ENCODE measurements around the gene CD58. TPM values are rescaled to one million over a fixed set of nuclear protein-coding genes. Genes with fewer than 3 reads are reported as not detected.
A peak's percentile ranks its signal among the peaks of the same experiment; 100 is the strongest.

Gene CD58
- total RNA-seq, 1 experiment from 2014 or later, result 5.3 TPM

GRCh38 chr1:116485071-116485735 is 85.6 kb downstream of the CD58 start:
- Mint-ChIP-seq H3K27ac (no peak overlapping the region), H3K36me3 (no peaks in the 10 kb centered on the region), H3K27me3 (ENCODE audit: low read depth) (no peaks in the 10 kb centered on the region), H3K9me3 (no peaks in the 10 kb centered on the region), H3K4me1 (peaks cover 11% of the 10 kb centered on the region), H3K4me3 (no peak overlapping the region)
- CTCF ChIA-PET, result interaction anchor here (0.6 to 6.0 kb wide), 95 partner anchors 8 to 778 kb away, joined by 3 to 196 read pairs (median 5); partner anchors contain the start of gene IGSF3
- DNase-seq (ENCODE audit: low spot score), result peak; percentile 94
- POLR2A ChIA-PET, result interaction anchor here (0.6 to 1.8 kb wide), 4 partner anchors 12 to 346 kb away, joined by 3 to 10 read pairs (median 4); partner anchors contain the start of gene ATP1A1
- peak; percentile 97 for ATAC-seq
- TF ChIP-seq TCF7 (CRISPR knock-in tag; IDR thresholded peaks at IDR 0.05; ENCODE audit: low read depth) (no peak), CTCF (IDR thresholded peaks at IDR 0.05) (peak; percentile 81)

GRCh38 chr1:116483481-116484309 is 87.1 kb downstream of the CD58 start:
- POLR2A ChIA-PET, result no interaction called here

GRCh38 chr1:116482490-116482889 is 88.3 kb downstream of the CD58 start:
- no peaks in the 10 kb centered on the region for H3K9me3 Mint-ChIP-seq
- no peak overlapping the region for H3K4me3 Mint-ChIP-seq
- ChIA-PET CTCF (interaction anchor here (0.9 to 2.1 kb wide), 3 partner anchors 17 to 343 kb away, joined by 3 to 15 read pairs (median 7); no protein-coding TSS in a partner anchor), POLR2A (no interaction called here)
- DNase-seq (ENCODE audit: low spot score), result no peak
- no peak overlapping the region for H3K27ac Mint-ChIP-seq
- TF ChIP-seq TEAD4 (CRISPR knock-in tag; IDR thresholded peaks at IDR 0.05) (no peak), CBFB (CRISPR knock-in tag; IDR thresholded peaks at IDR 0.05; ENCODE audit: low read depth) (no peak), E2F5 (CRISPR knock-in tag; IDR thresholded peaks at IDR 0.05) (no peak), ESRRA (CRISPR knock-in tag; IDR thresholded peaks at IDR 0.05; ENCODE audit: borderline replicate concordance) (no peak), CDX4 (CRISPR knock-in tag; IDR thresholded peaks at IDR 0.05; ENCODE audit: borderline replicate concordance) (no peak), ZNF425 (CRISPR knock-in tag; conservative IDR thresholded peaks at IDR 0.05) (no peak)
- no peaks in the 10 kb centered on the region for H3K36me3 Mint-ChIP-seq
- peaks cover 16% of the 10 kb centered on the region for H3K4me1 Mint-ChIP-seq
- no peaks in the 10 kb centered on the region for H3K27me3 Mint-ChIP-seq (ENCODE audit: low read depth)
- no peak for ATAC-seq

More at GRCh38 chr1:116483481-116484309, 87.1 kb downstream of the CD58 start:
- Mint-ChIP-seq H3K27ac (no peak overlapping the region), H3K4me1 (peaks cover 7% of the 10 kb centered on the region), H3K9me3 (no peaks in the 10 kb centered on the region), H3K27me3 (ENCODE audit: low read depth) (no peaks in the 10 kb centered on the region), H3K36me3 (no peaks in the 10 kb centered on the region), H3K4me3 (no peak overlapping the region)
- ATAC-seq, result no peak
- TF ChIP-seq ZNF671 (CRISPR knock-in tag; IDR thresholded peaks at IDR 0.05) (no peak), MLX (CRISPR knock-in tag; IDR thresholded peaks at IDR 0.05) (no peak), E2F1 (CRISPR knock-in tag; IDR thresholded peaks at IDR 0.05) (no peak), CDX4 (CRISPR knock-in tag; IDR thresholded peaks at IDR 0.05; ENCODE audit: borderline replicate concordance) (no peak), JAZF1 (CRISPR knock-in tag; IDR thresholded peaks at IDR 0.05) (no peak)
- CTCF ChIA-PET, result interaction anchor here (1.2 to 6.0 kb wide), 9 partner anchors 14 to 343 kb away, joined by 4 to 196 read pairs (median 20); no protein-coding TSS in a partner anchor
- DNase-seq (ENCODE audit: low spot score), result no peak
